ENCODE results near the gene RNF146.
"Not testable (repeated sequence)": the region's sequence is repeated elsewhere in the genome, so short reads cannot be mapped to it uniquely, and the experiment has no call there.

RNF146 gene, protein sequence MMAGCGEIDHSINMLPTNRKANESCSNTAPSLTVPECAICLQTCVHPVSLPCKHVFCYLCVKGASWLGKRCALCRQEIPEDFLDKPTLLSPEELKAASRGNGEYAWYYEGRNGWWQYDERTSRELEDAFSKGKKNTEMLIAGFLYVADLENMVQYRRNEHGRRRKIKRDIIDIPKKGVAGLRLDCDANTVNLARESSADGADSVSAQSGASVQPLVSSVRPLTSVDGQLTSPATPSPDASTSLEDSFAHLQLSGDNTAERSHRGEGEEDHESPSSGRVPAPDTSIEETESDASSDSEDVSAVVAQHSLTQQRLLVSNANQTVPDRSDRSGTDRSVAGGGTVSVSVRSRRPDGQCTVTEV

DNA sequence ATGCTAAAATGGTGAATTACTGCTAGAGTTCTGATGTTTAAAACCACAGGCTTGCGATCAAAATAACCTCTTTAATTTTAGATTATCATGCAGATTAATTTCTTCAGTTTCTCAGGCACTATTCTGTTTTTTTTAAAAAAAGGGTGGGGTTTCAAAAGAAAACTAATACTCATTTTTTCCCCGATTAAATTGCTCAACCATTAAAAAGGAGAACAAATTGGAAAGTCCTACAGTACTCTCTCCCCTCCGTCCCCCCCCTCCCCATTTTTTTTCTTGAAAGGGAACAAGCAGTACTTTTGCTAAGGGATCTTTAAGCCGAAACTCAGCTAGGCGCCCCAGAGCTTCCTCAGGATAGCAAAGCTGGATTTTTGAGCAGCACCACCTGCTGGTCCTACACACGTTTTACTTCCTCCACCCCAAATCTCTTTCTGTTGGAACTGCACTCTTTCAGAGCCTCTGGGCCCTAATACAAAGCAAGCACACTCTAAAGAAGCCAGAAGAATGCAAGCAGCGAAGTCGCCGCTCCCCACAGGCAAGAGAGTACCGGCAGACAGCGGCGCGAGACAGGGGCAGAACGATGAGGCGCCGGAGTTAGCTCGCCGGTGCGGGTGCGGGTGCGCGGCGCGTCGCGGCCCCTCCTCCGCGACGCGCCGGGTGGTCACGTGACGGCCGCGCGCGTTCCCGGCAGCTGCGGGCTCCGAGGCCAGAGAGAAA, at the start of gene RNF146:
Gene RNF146, plus strand, starts transcription at position 687 of the 714 bp plus-strand sequence. CDS start 13,475 bp downstream, outside the sequence.
- DNase-seq, result peak; percentile 64

DNA sequence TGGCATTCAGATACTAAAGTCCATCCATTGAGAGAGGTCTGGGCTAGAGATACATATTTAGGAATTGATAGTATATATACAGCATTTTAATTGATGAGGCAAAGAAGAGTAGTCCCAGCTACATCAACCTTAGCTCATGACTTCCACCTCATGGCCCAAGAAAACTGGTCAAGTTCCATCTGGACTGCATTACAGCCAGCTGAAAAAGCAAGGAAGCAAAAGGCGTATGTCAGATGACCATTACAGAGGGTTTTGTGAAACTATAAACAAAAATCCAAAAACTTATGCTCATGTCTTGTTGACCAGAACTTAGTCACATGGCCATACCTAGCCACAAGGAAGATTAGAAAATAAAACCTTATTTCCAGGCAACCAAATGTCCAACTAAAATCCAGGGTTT, 46.8 kb upstream of the RNF146 start:
- no peak for DNase-seq

DNA sequence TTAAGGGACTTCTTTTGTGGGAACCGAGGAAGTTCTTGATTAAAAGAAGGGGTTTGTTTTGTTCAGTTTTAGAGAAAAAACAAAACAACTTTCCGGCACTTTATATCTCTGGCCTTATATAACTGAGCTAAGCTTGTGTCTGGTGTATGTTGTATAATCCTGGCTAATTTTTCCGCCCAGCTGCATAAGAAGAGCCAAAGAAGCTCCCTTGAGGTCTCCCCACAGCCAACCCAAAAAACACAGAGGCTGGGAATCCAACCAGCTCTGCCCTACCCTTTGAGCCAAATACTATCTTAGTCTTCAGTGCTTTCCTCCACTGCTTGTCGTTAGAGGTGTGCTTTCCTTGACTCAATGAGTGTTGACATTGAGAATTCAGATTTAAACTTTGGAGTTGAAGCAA, 45.5 kb upstream of the RNF146 start:
- DNase-seq, result no peak

DNA sequence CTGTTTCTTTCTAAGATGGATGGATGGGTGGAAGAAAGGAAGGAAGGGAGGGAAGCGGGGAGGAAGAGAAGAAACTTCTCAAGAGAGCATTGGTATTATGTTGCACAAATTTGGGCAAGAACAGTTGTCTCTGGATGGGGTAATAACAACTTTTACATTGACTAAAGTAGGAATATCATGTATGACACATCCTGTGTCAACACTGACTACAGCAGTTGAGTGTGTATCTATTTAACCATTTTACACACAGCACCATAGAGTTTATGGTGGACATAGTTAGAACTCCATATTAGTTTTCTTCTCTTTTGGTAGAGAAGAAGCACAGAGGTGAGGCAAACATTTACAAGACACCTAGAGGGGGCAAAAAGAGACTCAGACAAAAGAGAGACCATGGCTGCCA, 44.2 kb upstream of the RNF146 start:
- no peak for DNase-seq

DNA sequence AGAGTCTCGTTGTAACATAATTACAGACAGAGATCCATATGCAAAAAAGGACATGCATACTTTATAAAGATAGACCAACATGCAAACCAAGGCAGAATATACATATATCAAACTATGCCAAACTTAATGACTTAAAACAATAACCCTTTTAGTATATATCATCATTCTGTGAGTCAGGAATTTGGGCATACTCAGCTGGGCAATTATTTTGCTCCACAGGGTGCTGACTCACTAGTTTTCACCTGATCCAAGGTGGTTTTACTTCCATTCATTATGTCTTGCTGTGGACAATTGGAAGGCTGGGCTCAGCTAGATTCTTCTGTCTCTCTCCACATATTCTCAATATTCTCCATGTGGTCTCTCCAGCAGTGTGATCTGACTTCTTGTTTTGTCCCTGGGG, 41.2 kb upstream of the RNF146 start:
- DNase-seq, result no peak

DNA sequence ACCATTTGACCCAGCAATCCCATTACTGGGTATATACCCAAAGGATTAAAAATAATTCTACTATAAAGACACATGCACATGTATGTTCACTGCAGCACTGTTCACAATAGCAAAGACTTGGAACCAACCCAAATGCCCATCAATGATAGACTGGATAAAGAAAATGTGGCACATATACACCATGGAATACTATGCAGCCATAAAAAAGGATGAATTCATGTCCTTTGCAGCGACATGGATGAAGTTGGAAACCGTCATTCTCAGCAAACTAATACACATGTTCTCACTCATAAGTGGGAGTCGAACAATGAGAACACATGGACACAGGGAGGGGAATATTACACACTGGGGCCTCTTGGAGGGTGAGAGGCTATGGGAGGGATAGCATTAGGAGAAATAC, 32.8 kb upstream of the RNF146 start:
- DNase-seq, result not testable (repeated sequence)

DNA sequence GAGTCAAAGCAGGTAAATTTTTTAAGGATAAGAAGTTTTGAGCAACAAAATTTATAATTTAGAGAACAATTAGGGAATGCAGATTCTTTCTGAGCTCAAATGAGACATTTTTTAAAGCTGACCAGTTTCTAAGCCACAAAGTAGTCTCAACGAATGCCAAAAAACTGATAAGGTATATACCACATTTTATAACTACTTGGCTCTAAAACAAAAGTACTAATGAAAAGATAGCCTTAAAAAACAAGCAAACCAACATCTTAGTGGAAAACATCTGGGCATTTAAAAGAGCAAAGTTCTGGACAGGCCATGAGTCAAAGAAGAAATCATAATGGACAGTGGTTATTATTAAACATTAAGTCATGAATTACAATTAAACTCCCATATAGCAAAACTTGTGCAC, 23.2 kb upstream of the RNF146 start:
- no peak for DNase-seq

DNA sequence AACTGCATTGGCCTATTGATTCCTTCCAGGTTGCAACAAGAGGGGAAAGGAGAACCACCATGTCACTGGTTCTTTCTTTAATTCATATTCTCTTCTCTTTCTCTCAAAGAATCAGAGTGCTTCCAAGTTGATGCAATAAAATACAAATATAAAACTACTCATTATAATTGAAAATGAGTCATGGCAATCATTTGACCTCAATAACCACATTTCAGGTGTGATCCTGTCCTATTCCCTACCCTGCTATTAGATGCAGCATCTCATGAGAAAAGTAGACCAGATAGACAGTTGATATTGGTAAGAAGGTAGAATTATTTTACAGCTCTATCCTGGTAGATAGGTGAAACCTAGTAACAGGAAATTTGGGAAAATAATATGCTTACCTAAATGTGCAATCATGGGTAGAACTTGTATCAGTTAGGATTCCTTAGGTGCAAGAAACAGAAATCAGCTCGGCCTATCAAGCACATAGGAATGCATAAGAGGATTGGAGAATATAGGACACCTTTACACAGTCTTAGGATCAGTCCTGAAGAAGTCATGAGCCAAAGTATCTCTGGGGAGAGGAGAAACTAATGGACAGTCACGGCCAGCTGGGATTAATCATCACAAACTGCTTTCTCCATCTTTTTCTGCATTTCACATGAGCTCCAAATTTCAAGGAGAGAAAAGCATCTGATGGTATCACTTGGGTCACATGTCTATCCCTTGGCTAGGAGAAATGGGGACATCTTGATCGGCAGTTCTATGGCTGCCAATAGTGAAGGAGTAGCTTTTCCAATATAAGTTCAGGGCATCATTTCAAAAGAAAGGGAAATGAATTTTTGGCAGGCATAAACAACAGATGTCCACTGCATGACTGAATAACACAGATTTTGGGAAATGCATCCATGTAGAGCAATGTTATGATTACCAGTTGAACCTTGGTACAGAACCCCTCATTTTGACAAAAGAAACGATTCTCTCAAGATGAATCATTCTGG, 19.3 kb upstream of the RNF146 start:
- DNase-seq, result no peak

DNA sequence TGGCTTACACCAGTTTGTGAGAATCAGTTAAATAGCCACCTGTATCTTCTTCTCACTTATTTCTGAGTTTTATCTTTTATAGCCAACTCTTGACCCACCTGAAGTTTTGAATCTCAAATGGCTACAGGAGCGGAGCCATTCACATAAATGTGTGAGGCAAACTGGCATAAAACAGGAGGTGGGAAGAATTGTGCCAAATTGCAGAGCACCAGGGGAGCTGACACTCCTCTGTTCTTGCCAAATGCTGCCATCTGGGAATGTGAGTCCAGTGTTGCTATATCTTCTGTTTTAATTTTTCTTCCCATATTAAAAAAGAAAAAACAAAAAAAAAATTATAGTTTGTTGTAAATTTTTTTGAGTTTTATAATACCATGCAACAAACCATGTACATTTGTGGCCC, 17.0 kb upstream of the RNF146 start:
- no peak for DNase-seq

DNA sequence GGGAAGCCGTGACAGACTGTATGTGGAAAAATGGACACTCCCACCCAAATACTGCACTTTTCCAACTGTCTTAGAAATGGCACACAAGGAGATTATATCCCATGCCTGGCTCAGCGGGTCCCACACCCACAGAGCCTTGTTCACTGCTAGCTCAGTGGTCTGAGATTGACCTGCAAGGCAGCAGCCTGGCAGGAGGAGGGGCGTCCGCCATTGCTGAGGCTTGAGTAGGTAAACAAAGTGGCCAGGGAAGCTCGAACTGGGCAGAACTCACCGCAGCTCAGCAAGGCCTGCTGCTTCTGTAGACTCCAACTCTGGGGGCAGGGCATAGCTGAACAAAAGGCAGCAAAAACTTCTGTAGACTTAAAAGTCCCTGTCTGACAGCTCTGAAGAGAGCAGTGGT, 11.4 kb upstream of the RNF146 start:
- DNase-seq, result no peak

DNA sequence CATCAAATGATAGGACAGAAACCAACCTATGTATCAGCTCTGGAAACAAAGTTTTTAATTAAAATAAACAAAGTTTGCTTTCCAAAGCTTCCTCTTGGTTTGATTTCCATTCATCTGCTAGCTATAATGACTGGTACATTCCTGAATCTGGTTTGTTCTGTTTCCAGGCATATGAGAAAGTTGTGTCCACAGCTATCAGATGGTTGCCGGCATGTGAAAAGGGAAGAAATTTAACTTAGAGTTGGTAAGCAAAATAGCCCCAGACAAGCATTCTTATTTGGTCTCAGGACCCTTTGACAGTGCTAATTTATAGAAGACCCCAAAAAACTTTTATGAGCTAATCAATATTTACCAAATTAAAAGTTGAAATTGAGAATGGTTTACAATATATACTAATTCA, 3.8 kb upstream of the RNF146 start:
- no peak for DNase-seq

DNA sequence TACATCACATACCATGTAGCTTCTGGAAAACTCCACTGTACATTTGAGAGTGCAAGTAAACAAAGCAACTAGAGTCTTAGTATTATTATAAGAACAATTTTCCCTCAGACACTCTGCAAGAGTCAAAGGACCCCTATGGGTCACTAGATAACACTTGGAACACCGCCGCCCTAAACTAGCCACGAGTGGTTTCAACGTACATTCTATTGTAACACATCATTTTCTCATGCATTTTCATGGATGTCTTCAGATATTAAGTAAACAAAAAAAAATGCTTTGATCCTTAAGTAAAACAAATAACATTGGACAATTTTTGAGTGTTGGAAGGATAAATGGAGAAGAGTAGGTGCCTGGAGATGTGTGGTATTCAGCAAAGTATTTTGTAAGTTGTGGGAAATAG, 3.2 kb upstream of the RNF146 start:
- no peak for DNase-seq

DNA sequence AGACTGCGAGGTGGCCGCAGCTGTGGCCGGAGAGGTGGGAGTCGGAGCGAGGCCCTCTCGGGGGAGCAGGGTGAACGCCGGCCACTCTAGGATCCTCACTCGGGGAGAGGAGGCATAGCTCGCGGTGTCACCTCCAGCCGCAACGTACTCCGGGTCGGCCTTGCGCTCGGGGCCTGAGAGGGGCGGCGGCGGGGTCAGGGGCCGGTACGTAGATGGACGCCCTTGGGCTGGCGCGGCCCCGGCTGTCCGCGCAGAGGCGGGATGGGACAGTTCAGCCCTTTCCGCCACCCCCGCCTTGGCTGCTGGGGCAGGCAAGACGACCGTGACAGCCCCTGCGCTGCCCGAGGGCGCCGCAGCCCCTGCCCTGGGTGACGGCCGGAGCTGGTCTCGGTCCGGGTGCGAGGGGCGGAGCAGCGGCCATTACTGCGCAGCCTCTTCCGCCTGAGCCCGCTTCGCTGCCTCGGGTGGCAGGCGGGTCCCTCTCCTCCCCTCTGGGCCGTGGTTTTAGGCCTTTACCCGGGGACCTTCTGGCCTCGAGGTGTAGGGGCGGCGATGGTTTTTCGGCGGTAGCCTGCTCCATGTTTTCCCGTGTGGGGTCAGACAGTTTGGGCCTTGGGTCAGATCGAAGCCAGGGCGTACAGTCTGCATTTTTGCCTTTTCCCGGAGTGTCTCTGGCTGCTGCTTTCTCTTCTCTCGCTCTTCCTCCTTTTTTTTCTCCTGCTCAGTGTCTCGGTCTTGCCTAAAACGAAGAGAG, 405 bp downstream of the RNF146 start:
- no peak for DNase-seq

DNA sequence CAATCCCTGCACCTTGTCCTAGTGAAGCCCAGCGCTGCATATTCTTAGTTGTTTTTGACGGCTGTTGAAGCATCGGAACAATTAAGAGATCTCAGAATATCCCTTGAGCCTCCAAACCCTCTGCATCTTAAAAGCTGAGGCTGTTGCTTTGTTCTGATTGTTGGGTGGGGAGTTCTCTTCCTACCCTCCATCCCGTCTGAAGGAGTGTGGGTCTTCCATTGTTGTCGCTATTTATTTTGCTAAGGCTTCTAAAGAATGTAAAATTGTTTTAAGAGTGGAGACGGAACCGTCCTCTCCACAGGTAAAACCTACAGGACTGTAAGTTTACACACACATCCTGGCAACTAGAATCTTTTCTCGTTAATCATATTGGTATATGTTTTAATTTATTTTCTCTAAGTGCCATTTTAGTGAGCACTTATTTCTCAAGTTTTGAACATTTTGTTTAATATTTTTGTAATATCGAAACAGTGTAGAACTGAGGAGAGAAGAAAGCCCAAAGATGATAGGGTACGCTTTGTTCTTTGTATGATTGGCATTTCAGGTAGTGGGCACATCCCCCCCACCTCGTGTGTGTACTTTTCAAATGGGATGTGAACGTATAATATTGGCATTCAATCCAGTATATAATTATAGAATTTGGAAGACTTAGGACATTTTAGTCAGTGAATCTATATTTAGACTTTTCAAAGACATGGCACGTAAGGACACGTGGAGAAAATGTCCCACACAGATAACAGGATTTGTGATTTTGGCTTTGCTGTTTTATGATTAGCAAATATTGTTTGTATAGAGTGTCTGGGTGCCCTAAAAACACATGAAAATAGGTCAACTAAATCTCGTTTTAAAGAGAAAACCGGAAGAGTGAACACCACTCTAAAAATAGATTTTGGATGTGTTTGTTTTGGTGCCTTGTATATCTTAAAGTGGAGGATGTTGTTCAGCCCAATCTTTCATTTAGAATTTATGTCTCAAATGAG, 1.3 kb downstream of the RNF146 start:
- no peak for DNase-seq

DNA sequence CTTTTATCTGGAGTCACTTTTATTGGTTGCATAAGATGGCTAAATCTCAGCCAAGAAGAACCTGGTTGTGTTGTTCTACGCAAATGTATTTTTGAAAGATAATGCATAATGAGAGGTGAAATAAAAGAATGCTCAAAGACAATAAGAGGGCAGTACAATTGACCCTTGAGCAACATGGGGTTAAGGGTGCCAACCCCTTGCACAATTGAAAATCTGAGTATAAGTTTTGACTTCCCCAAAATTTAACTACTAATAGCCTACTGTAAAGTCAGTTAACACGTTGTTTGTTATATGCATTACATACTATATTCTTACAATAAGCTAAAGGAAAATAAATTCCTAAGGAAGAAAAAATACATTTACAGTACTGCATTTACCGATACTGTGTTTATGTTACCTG, 5.9 kb downstream of the RNF146 start:
- DNase-seq, result no peak

DNA sequence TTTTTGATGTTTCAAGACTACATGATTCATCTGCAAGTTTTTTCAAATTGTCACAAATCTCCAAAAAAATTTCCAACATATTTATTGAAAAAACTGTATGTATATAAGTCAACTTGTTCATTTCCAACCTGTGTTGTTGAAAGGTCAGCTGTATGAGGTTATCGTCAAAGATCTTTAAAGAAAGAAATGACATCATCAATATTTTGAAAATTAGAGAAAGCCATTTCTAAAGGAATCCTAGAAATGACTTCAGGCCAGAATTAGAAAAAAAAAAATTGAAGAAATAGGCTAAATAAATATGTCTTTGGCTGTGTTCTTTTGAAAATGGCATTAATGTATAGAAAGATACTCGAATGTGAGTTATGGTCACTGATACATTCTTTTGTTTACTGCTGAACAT, 6.8 kb downstream of the RNF146 start:
- no peak for DNase-seq

DNA sequence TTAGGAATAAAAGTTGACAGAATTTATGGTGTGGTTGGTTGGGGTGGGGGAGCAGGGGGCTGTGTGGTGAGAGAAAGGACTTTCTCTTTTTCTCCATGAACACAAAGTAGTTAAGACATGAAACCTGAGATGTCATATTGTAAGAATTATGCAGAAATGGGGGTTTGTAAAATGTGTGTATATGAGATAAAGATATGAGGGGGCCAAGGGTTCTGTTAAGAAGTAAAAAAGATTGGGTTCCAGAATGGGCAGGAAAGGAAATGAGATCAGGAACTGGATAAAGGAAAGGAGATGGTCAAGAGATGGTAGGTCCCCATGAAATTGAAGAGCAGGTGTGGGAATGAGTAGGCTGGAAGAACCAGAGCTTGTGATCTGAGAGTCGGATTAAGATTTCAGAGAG, 9.7 kb downstream of the RNF146 start:
- no peak for DNase-seq

DNA sequence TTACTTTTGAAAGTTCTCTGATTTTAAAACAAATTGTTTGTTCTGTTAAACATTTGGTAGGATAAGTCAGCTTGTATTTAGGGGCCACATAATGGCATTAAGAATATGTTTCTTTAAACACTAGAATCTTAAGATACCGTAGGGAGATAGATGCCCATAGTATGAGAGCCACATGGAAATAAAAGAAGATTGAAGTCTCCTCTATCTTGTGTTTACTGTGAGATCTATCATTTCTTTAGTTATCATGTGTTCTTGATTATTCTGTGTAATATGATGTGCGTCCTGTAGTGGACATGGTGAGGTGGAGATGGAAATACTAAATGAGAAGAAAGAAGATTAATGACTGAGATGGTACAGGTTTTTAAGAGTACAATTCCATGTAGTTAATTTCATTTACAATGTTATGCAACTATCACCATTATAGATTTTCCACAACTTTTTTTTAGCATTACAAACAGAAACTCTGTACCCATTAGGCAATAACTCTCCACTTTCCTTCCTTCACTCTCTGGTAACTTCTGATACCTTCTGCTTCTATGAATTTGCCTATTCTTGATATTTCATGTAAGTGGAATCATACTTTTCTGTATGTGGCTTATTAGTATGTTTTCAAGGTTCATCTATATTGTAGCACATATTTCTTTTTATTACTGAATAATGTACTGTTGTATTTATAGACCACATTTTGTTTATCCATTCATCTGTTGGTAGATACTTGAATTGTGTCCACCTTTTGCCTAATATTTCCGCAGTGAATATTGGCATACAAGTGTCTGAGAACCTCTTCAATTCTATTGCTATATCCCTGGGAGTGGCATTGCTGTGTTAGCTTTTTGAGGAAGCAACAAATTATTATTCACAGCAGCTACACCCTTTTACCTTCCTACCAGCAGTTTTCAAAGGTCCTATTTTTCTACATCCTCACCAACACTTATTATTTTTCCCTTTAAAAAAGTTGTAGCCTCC, 11.5 kb downstream of the RNF146 start:
- DNase-seq, result no peak

DNA sequence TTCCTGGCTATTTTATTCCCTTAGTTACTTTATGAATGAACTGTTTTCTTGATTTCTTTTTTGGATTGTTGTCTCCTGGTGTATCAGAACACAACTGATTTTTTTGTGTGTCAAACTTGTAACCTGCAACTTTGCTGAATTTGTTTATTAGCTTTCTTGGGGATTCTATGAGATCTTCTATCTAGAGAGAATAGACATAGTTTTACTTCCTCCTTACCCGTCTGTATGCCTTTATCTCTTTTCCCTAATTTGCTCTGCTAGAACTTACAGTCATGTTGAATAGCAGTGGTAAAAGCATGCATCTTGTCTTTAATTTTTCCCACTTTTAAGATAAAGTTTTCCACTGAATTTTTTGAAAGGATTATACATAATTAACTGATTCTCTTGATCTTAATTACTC, 13.2 kb downstream of the RNF146 start:
- DNase-seq, result no peak

DNA sequence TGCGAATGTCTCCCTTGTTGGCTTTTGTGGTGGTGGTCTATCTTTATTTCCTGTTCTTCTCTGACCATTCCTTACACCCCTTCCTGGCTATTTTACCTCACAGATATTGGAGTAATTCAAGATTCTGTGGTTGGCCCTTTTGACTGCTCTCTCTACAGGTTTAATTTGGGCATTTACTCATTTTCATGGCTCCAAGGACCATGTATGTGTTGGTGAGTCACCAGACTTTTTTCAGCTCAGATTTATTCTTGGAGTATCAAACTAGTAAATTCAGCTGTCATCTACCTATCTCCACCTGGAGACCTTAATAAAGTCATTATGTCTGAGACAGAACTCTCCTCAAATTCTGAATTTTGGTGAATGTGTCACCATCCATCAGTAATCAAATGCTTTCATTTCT, 15.5 kb downstream of the RNF146 start:
- no peak for DNase-seq
